ENCODE measurements around the gene GSK3B.

Gene GSK3B

GRCh38 chr3:119871571-119871970, 222.7 kb downstream of the GSK3B start:
- H3K4me3 ChIP-seq (ENCODE audit: low read depth, low read length): no peak overlapping the region
- no peak for DNase-seq (ENCODE audit: low read depth, low spot score)
- in situ Hi-C loops (cut with HindIII; ENCODE audit: low sequenced_read_pairs): no loop called here
- TF ChIP-seq CTCF (IDR thresholded peaks at IDR 0.05; ENCODE audit: low read depth, low read length): no peak

- in situ Hi-C loops (cut with HindIII; ENCODE audit: low sequenced_read_pairs): no loop called here
- TF ChIP-seq CTCF (IDR thresholded peaks at IDR 0.05; ENCODE audit: low read depth, low read length): no peak
- H3K4me3 ChIP-seq (ENCODE audit: low read depth, low read length): no peak overlapping the region
- DNase-seq (ENCODE audit: low read depth, low spot score): no peak
Observed at GRCh38 chr3:119870512-119870911, 223.7 kb downstream of the GSK3B start.

- in situ Hi-C loops (cut with HindIII; ENCODE audit: low sequenced_read_pairs): no loop called here
- H3K4me3 ChIP-seq (ENCODE audit: low read depth, low read length): no peak overlapping the region
- no peak for DNase-seq (ENCODE audit: low read depth, low spot score)
- TF ChIP-seq CTCF (IDR thresholded peaks at IDR 0.05; ENCODE audit: low read depth, low read length): no peak
Observed at GRCh38 chr3:119864476-119864875, 229.8 kb downstream of the GSK3B start.

- TF ChIP-seq CTCF (IDR thresholded peaks at IDR 0.05; ENCODE audit: low read depth, low read length): no peak
Observed at GRCh38 chr3:119862616-119863015, 231.6 kb downstream of the GSK3B start.

GRCh38 chr3:119861681-119862080, 232.6 kb downstream of the GSK3B start:
- H3K4me3 ChIP-seq (ENCODE audit: low read depth, low read length): no peak overlapping the region
- TF ChIP-seq CTCF (IDR thresholded peaks at IDR 0.05; ENCODE audit: low read depth, low read length): no peak
- in situ Hi-C loops (cut with HindIII; ENCODE audit: low sequenced_read_pairs): no loop called here
- no peak for DNase-seq (ENCODE audit: low read depth, low spot score)

More at GRCh38 chr3:119862616-119863015, 231.6 kb downstream of the GSK3B start:
- no peak overlapping the region for H3K4me3 ChIP-seq (ENCODE audit: low read depth, low read length)
- no peak for DNase-seq (ENCODE audit: low read depth, low spot score)
- in situ Hi-C loops (cut with HindIII; ENCODE audit: low sequenced_read_pairs): no loop called here

- DNase-seq (ENCODE audit: low read depth, low spot score): no peak
- no peak for TF ChIP-seq CTCF (IDR thresholded peaks at IDR 0.05; ENCODE audit: low read depth, low read length)
- no peak overlapping the region for H3K4me3 ChIP-seq (ENCODE audit: low read depth, low read length)
- in situ Hi-C loops (cut with HindIII; ENCODE audit: low sequenced_read_pairs): no loop called here
Observed at GRCh38 chr3:119859728-119860127, 234.5 kb downstream of the GSK3B start.

GRCh38 chr3:119858957-119859356, 235.3 kb downstream of the GSK3B start:
- no peak overlapping the region for H3K4me3 ChIP-seq (ENCODE audit: low read depth, low read length)
- DNase-seq (ENCODE audit: low read depth, low spot score): no peak
- no peak for TF ChIP-seq CTCF (IDR thresholded peaks at IDR 0.05; ENCODE audit: low read depth, low read length)
- in situ Hi-C loops (cut with HindIII; ENCODE audit: low sequenced_read_pairs): no loop called here

Measured in astrocyte of the spinal cord (primary cell).